HG02973 (cell line): ENCODE data around the gene AFAP1.

Experiments used
- ATAC-seq: cut with Tn5 transposase; IDR thresholded peaks from one replicate; pipeline ENCODE4 v1.9.1; 2021; ENCODE audit warnings: moderate library complexity; ENCODE audit not compliant: unreplicated experiment

AFAP1 gene, protein sequence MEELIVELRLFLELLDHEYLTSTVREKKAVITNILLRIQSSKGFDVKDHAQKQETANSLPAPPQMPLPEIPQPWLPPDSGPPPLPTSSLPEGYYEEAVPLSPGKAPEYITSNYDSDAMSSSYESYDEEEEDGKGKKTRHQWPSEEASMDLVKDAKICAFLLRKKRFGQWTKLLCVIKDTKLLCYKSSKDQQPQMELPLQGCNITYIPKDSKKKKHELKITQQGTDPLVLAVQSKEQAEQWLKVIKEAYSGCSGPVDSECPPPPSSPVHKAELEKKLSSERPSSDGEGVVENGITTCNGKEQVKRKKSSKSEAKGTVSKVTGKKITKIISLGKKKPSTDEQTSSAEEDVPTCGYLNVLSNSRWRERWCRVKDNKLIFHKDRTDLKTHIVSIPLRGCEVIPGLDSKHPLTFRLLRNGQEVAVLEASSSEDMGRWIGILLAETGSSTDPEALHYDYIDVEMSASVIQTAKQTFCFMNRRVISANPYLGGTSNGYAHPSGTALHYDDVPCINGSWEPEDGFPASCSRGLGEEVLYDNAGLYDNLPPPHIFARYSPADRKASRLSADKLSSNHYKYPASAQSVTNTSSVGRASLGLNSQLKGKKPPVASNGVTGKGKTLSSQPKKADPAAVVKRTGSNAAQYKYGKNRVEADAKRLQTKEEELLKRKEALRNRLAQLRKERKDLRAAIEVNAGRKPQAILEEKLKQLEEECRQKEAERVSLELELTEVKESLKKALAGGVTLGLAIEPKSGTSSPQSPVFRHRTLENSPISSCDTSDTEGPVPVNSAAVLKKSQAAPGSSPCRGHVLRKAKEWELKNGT

DNA sequence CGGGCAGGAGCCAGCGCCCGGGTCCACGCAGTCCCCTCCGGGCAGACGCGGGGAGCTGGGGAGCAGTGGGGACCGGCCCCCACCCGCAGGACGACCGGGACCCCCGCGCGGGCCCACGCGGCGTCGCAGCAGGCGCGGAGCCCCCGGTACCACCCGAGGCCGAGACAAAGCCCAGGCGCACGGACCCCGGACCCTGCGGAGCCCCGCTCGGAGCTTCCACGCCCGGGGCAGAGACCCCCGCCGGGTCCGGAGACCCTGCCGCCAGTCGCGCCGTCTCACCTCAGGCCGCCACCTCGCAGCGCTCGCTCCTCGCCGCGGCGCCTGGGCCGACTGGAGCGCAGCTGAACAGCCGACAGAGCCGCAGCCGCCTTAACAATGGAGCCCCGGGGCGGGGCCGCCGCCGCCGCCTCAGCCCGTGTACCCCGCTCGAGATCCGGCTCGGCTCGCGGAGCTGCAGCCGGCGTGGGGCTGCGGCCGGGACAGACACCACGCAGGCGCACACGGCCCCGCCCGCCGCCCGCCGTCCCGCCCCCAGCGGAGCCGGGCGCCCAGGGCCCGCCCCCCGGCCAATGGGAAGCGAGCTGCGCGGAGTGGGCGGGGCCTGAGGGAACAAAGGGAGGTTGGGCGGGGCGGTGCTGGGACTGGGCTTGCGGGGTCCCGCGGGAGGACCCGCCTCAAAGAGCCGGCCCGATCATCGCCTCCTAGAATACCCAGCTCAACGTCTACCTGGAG is at the start of gene AFAP1:
Gene AFAP1, minus strand, starts transcription at position 485 of the 732 bp plus-strand sequence. CDS start 67,783 bp downstream, outside the sequence.
- peak; percentile 87 for ATAC-seq

DNA sequence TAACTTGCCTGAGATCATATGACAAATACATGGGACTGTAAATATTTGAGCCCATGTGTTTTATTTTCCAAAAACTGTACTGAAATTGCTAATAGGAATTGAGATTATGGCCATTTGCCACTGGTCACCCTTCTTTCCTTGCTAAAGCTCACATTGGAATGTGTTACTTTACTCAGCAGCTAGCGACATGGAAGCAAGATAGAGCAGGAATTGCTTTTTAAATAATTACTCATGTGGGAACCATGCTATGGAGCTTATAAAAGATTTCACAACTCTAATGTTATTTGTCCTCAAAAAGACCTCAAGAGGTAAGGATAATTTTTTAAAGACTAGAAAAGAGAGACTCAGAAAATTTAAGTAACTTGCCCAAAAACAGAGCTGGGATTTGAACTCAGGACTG is 48.8 kb upstream of the AFAP1 start:
- ATAC-seq, result no peak

DNA sequence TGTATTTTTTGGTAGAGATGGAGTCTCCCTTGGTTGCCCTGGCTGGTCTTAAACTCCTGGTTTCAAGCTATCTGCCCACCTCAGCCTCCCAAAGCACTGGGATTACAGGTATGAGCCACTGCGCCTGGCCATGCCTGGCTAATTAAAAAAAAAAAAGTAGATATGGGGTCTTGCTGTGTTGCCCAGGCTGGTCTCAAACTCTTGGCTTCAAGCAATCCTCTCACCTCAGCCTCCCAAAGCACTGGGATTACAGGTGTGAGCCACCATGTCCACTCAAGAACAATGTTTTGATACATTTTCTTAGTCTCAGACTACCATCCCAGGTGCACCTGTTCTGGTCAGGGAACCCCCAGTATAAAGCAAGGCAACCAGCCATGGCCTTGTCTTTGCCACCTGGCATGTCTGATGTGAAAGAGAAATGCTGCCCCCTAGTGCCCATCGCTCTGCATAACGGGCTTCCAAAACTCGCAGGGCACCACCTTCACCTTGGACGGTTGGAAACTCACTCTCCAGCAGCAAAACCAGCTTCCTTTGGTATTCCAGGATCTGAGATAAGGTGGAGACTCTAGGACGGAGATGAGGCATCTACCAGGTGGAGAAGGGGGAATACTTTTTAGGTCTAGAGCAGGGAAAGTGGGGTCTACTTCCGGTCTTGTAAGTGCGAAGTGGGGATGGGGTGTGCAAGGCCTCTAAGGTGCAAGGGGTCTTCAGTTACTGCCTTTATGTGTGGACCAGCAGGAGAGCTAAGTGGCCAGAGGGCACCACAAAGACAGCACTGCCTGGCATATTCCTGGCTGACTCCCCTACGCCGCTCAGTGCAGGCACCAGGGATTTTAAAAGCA is 47.7 kb upstream of the AFAP1 start:
- ATAC-seq, result peak; percentile 84

DNA sequence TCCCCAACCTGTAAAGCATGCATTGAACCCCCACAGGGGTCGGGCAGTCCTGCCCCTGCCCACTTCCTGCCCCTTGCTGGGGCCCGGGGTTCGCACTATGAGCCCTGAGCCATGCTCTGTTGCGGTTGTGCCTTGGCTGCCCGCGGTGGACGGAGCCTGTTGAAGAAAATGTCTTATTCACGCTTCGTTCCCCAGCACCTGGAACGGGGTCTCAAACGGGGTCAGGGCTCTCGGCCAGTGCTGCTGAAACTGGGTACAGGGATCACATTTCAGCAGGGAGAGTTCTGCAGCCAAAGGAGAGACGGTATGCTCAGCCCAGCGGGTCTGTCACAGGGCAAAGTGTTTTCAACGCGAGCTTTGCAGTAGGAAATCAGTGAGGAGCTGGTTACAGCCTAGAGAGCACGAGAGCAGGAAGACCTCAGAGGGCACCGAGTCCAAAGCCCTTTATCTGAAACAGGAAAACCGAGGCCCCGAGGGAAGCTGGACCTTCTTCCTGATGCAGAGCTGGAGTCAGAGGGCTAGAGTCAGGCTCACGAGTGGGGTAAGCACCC is 46.3 kb upstream of the AFAP1 start:
- no peak for ATAC-seq

DNA sequence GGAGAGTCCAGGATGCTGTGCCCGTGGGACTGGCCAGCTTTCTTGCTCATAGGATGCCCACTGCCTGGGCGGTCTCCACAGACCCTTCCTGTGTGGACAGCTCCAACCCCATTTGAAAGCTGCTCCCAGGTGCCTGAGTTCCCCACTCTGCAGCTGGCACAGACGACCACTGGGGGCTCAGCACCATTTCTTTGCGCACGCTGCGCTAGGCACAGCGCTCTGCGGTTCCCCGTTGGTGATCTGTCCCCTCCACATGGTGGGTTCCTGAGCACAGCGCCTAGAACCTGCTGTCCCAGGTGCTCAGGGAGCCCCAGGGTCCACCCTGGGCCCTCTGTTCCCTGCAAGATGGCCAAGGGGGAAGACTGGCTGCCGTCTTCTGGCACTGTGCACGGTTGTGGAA is 45.4 kb upstream of the AFAP1 start:
- ATAC-seq, result no peak

DNA sequence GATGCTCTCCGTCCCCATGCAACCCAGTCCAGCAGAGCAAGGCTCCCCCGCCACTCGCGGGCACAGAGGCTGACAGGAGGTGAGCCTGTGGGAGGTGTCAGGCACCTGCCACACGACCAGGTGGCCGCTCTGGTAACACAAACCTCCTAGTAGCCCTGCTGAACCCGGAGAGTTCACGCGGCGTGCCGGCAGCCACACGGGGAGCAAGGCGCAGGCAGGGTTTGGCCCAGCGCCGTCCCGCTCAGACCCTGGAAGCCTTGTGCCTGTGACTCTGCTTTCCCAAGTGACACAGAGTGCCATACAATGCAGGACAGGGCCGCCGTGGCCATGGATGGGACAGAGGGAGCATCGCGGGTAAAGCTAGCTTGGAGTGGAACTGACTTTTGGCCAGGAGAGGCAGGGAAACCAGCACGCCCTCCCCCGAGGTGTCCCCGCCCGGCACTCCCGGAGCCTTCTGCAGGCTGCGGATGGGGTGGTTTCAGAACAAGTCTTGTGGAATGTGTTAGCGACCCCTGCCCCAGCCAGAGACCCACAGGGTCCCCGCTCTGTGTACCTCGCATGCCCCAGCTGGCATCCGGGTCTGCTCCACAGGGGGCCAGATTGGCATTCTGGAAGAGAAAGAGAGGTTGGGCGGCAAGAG is 44.7 kb upstream of the AFAP1 start:
- ATAC-seq, result no peak

DNA sequence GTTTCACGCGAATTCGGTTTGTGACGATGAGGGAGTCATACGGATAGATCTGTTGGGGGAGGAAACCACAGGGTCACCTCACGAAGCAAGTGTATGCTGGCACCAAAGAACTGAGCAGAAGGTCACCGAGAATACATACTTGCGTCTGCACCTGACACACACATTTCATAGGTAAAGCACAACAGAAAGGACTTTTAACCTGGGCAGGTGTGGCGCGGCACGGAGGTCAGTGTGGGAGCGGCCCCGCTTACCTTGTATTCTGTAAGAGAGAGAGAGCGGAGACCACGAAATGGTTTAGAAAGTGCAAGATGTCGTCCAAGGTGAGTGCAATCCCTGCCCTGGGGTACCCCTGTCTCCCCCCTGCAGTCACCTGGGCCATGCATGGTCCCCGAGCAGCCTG is 43.6 kb upstream of the AFAP1 start:
- ATAC-seq, result no peak

DNA sequence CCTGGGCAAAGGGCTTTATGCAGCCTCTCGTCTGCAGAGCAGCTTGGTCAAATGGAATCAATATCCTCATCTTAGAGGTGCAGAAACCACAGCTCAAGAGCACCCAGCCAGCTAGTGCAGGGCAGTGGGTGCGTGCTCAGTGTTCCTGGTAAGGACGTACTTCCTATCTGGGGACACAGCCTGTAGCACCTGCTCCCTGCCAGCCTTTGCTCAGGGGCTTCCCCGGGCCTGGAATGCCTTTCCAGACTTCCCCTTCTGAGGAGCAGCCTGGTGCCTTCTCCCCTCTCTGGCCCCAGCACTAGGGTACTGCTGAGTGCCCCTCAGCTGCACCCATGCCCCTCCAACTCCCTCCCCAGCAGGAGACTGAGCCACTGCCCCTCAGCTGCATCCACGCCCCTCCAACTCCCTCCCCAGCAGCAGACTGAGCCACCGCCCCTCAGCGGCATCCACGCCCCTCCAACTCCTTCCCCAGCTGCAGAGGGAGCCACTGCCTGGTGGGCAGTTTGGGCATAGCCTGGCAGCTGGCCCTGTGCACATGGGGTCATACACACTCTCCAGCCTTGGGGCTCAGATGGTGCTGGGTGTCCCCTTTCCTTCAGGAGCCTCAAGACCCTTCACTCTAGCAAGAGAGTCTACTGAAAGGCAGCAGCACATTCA is 42.2 kb upstream of the AFAP1 start:
- ATAC-seq, result no peak

DNA sequence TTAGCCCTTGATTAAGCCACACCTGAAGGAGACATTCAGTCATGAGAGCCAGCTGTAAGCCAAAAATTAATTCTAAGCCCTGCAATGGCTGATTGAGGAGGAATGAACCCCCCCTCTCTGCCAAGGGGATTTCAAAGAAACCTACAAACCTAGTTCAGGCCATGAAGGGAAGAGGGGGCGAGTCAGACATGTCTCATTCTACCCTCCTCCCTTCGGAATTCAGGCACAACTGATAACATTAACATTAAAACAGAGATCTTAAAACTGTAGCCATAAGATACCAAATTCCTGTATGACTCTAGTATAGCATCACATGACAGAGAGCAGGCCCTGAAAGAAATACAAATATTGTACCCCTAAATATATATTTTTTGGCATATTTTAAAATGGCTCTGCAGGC is 40.4 kb upstream of the AFAP1 start:
- no peak for ATAC-seq

DNA sequence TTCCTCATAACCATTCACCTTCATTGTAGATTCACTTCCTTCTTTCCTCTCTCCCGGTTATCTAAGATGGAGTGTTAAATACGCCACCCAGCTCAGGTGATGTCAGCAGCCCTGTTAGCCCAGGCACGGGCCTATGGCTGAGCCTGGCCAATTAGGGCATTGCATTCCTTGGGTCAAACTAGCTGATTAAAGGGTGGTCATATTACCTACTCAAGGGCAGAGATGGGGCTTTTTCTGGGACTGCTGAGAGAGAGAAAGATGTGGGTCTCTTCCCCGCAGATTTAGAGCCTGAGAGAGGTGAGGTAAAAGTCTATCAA is 39.9 kb upstream of the AFAP1 start:
- no peak for ATAC-seq

DNA sequence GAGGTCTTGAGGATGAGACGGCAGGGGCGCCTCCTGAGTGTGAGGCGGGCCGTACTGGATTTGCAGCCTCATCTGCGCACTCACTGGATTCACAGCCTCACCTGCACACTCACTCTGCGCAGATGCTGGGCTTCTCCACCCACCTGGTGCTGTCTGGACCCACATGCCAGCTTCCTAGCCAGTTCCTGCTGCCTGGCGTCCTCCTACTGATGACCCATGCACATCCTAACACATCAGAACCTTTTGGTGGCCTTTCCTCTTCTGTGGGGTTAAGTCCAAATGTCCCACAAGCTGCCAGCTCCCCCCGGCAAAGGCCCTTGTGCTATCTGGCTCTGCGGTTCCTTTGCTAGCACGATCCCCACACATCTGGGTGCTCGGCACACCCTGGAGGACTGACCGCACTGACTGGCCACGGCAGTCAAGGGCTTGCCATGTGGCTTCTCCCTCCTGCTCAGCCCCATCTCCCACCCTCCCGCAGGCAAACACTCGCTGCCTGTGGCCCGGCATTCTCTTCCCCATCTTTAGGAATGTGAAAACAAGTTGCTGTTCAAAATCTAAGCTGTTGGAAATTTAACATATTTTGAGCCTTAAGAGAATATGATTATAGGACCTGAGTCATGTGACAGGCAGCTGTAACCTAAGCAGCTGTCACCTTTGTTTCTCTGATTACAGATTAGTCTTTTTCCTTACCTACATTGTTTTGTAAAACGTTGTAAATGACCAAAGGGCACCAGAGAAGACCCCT is 39.4 kb upstream of the AFAP1 start:
- ATAC-seq, result no peak

DNA sequence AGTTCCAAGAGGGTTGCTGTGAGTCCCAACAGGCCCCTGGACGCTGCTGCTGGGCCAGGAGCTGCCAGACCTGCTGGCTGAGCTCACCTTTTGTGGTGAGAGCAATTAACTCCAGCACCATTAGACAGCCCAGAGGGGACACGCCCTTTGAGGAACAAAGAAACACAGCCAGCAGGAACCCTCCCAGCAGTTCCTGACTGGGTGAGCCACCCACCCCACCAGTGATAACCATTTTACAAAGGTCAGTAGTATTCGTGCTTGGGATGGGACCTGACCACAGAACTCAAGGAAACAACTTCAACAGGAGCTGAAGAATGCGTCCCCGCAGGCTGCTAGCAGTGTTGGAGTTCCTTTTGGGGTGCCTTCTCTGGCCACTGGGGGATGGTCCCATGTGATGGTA is 38.8 kb upstream of the AFAP1 start:
- no peak for ATAC-seq

DNA sequence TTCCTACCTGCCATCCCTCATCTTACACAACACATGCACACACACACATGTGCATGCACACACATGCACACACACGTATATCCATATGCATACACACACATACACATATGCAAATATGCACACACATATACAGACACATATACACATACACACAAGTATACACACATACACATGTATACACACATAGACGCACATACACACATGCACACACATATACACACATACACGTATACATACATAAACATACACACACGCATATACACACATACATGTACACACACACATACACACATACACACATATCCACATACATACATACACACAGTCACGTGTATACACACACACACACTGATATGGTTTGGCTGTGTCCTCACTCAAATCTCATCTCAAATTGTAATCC is 37.0 kb upstream of the AFAP1 start:
- ATAC-seq, result no peak

DNA sequence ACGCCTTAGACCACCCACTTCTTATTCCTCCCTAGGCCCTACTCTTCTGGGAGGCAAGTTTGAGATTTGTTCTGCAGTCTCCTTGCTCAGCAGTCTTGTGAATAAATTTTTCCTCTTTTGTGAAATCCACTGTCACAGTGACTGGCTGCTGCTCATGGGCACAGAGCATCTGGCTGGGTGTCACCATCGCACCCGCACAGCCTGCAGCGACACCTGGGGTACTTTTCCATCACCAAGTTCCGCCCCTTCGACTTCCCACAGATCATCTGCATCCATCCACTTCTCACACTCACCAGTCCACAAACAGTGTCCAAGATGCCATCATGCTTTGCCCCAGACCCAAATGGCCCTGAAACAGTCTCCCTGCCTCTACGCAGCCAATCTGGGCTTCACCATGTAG is 36.4 kb upstream of the AFAP1 start:
- no peak for ATAC-seq

DNA sequence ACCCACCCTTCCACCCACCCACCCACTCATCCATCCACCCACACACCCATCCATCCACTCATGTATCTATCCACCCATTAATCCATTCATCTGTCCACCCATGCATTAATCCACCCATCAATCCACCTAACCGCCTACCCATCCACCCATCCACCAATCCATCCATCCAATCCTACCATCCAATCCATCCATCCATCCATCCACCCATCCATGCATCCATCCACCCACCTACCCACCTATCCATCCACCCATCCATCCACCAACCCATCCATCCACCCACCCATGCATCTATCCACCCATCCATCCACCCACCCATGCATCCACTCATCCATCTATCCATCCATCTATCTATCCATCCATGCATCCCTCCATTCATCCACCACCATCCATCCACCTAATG is 34.8 kb upstream of the AFAP1 start:
- ATAC-seq, result no peak

DNA sequence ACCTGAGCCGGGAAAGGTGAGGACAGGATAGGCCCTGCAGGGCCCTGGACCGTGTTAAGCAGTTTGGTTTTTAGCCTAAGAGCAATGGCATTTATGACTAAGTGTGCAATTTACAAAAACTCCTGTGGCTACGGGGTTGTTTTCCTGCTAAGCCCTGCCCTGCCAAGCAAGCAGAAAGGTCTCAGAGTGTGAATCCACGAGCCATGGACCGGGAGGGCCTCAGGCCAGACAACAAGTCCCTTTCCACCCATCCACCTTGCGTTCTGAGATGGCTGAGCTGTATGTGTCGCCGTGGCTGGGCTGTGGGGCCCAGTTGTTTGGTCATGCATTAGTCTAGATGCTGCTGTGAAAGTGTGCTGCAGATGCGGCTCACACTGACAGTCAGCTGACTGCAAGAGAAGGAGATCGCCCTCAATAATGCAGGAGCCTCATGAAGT is 33.9 kb upstream of the AFAP1 start:
- ATAC-seq, result no peak

DNA sequence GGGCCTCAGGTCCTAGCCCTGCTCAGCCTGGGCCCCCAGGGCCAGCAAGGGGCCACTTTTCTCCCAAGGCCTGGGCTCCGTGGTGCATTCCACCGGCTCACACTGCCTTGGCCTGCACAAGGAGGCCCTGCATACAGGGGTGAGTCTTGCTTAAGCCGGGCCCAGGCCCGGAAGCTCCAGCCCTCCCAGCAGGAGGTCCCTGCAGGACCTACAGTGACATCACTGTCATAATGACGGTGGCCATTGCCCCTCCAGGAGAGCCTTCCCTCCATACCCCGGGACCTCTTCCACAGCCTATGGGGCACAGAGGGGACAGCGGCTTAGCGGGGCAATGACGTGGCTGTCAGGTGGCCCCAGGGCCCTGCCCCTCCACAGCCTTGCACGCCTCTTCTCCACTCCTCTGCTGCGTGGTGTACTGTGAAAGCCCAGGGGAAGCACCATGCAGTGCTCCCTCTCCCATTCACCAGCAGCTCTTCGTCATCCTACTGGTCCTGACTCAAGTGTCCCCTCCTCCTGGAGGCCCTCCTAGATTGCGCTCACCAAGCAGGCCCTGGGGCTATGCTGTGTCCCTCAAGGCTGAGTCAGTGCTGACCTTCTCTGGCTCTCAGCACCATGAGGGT is 32.3 kb upstream of the AFAP1 start:
- ATAC-seq, result no peak

DNA sequence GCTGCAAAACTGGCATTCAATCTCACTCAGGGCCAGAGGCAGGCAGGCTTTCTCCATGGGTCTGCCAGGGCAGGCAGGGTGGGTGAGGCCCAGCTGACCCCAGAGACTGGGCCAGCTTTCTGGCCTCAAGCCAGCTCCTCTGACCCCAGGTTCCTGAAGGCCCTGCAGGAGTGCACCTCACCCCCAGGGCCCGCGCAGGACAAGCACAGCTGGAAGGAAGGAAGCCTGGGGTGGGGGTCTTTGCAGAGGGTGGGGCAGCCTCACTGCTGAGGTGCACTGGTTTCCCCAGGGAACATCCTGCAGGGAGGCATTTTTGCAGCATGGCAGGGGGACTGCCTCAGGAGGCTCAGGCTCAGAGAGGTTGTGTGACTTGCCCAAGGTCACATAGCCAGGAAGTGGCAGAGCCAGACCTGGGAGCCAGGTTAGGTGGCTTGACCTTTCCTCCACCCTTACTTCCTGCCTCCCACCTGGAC is 31.5 kb upstream of the AFAP1 start:
- no peak for ATAC-seq
